ENCODE results near the gene TAF4B. TPM values are rescaled to one million over a fixed set of nuclear protein-coding genes. Genes with fewer than 3 reads are reported as not detected.

Gene TAF4B
- total RNA-seq, 1 donor from 2014 or later, result 1.8 TPM

GRCh38 chr18:26405190-26405801, 179.1 kb downstream of the TAF4B start:
- H3K9me3 Mint-ChIP-seq (ENCODE audit: low read depth), result no peaks in the 10 kb centered on the region
- DNase-seq (ENCODE audit: low spot score, unreplicated experiment), result no peak
- peaks cover 7% of the 10 kb centered on the region for H3K27me3 Mint-ChIP-seq
- no peaks in the 10 kb centered on the region for H3K4me1 Mint-ChIP-seq (ENCODE audit: low read depth)
- no peaks in the 10 kb centered on the region for H3K36me3 Mint-ChIP-seq (ENCODE audit: insufficient read depth)
- no peak overlapping the region for H3K4me3 Mint-ChIP-seq (ENCODE audit: low read depth)
- peak; percentile 34 for TF ChIP-seq CTCF (IDR thresholded peaks at IDR 0.05; ENCODE audit: unreplicated experiment)
- no peak overlapping the region for H3K27ac Mint-ChIP-seq

- no peaks in the 10 kb centered on the region for H3K9me3 Mint-ChIP-seq (ENCODE audit: low read depth)
- no peak overlapping the region for H3K27ac Mint-ChIP-seq
- H3K36me3 Mint-ChIP-seq (ENCODE audit: insufficient read depth), result no peaks in the 10 kb centered on the region
- H3K4me1 Mint-ChIP-seq (ENCODE audit: low read depth), result no peaks in the 10 kb centered on the region
- no peak for TF ChIP-seq CTCF (IDR thresholded peaks at IDR 0.05; ENCODE audit: unreplicated experiment)
- no peak for DNase-seq (ENCODE audit: low spot score, unreplicated experiment)
- peaks cover 7% of the 10 kb centered on the region for H3K27me3 Mint-ChIP-seq
- H3K4me3 Mint-ChIP-seq (ENCODE audit: low read depth), result no peak overlapping the region
Measured at GRCh38 chr18:26406324-26406723, 180.1 kb downstream of the TAF4B start.

GRCh38 chr18:26406854-26407517, 180.7 kb downstream of the TAF4B start:
- Mint-ChIP-seq H3K27me3 (peaks cover 7% of the 10 kb centered on the region), H3K9me3 (ENCODE audit: low read depth) (no peaks in the 10 kb centered on the region), H3K36me3 (ENCODE audit: insufficient read depth) (no peaks in the 10 kb centered on the region), H3K27ac (no peak overlapping the region), H3K4me3 (ENCODE audit: low read depth) (no peak overlapping the region), H3K4me1 (ENCODE audit: low read depth) (no peaks in the 10 kb centered on the region)
- TF ChIP-seq CTCF (IDR thresholded peaks at IDR 0.05; ENCODE audit: unreplicated experiment), result no peak
- no peak for DNase-seq (ENCODE audit: low spot score, unreplicated experiment)

- Mint-ChIP-seq H3K27me3 (peaks cover 5% of the 10 kb centered on the region), H3K4me3 (ENCODE audit: low read depth) (no peak overlapping the region), H3K27ac (no peak overlapping the region), H3K9me3 (ENCODE audit: low read depth) (no peaks in the 10 kb centered on the region), H3K4me1 (ENCODE audit: low read depth) (no peaks in the 10 kb centered on the region), H3K36me3 (ENCODE audit: insufficient read depth) (no peaks in the 10 kb centered on the region)
- DNase-seq (ENCODE audit: low spot score, unreplicated experiment), result no peak
- TF ChIP-seq CTCF (IDR thresholded peaks at IDR 0.05; ENCODE audit: unreplicated experiment), result no peak
Measured at GRCh38 chr18:26407736-26408601, 181.7 kb downstream of the TAF4B start.

GRCh38 chr18:26409091-26409490, 182.8 kb downstream of the TAF4B start:
- TF ChIP-seq CTCF (IDR thresholded peaks at IDR 0.05; ENCODE audit: unreplicated experiment), result no peak
- Mint-ChIP-seq H3K4me1 (ENCODE audit: low read depth) (no peaks in the 10 kb centered on the region), H3K9me3 (ENCODE audit: low read depth) (no peaks in the 10 kb centered on the region), H3K27ac (no peak overlapping the region), H3K36me3 (ENCODE audit: insufficient read depth) (no peaks in the 10 kb centered on the region), H3K27me3 (peaks cover 5% of the 10 kb centered on the region), H3K4me3 (ENCODE audit: low read depth) (no peak overlapping the region)
- no peak for DNase-seq (ENCODE audit: low spot score, unreplicated experiment)
